ENCODE results near the gene HDHD3.

Gene HDHD3

GRCh38 chr9:113361304-113362018 is 15.3 kb downstream of the HDHD3 start:
- DNase-seq = no peak

- DNase-seq = no peak
These were observed 16.4 kb downstream of the HDHD3 start for GRCh38 chr9:113360242-113360842.

- no peak for DNase-seq
These were observed 17.4 kb downstream of the HDHD3 start for GRCh38 chr9:113359385-113359784.

- DNase-seq = no peak
These were observed 20.0 kb downstream of the HDHD3 start for GRCh38 chr9:113356686-113357292.

- DNase-seq = no peak
These were observed 21.7 kb downstream of the HDHD3 start for GRCh38 chr9:113355040-113355596.

- DNase-seq = no peak
These were observed 24.4 kb downstream of the HDHD3 start for GRCh38 chr9:113352411-113352810.

- DNase-seq = no peak
These were observed 24.8 kb downstream of the HDHD3 start for GRCh38 chr9:113352006-113352405.

- DNase-seq = no peak
These were observed 25.8 kb downstream of the HDHD3 start for GRCh38 chr9:113350937-113351336.

GRCh38 chr9:113350107-113350661 is 26.6 kb downstream of the HDHD3 start:
- DNase-seq = no peak

GRCh38 chr9:113349445-113350094 is 27.2 kb downstream of the HDHD3 start, which contains the start of gene BSPRY:
BSPRY (plus strand) TSS chr9:113349541; CDS start chr9:113349580, 39 bp downstream.
- DNase-seq = no peak

GRCh38 chr9:113349066-113349444 is 27.7 kb downstream of the HDHD3 start:
- DNase-seq = no peak

GRCh38 chr9:113348437-113348836 is 28.3 kb downstream of the HDHD3 start:
- no peak for DNase-seq

GRCh38 chr9:113345671-113346070 is 31.1 kb downstream of the HDHD3 start:
- DNase-seq = no peak

- no peak for DNase-seq
These were observed 31.6 kb downstream of the HDHD3 start for GRCh38 chr9:113345190-113345589.

GRCh38 chr9:113343732-113344231 is 33.0 kb downstream of the HDHD3 start:
- no peak for DNase-seq

- no peak for DNase-seq
These were observed 34.9 kb downstream of the HDHD3 start for GRCh38 chr9:113341712-113342410.

- peak; percentile 62 for DNase-seq
These were observed 36.6 kb downstream of the HDHD3 start, which contains the start of gene WDR31 for GRCh38 chr9:113340011-113340699. WDR31 (minus strand) TSS chr9:113340275; CDS start chr9:113332022, 8,253 bp downstream.

GRCh38 chr9:113337714-113338113 is 39.1 kb downstream of the HDHD3 start:
- DNase-seq = no peak

- DNase-seq = no peak
These were observed 45.0 kb downstream of the HDHD3 start for GRCh38 chr9:113331780-113332179.

- DNase-seq = no peak
These were observed 48.6 kb downstream of the HDHD3 start for GRCh38 chr9:113328045-113328782.

- DNase-seq = no peak
These were observed 50.6 kb downstream of the HDHD3 start for GRCh38 chr9:113326230-113326629.

Measured in NCI-H1417 treated with DMSO at 0.1 percent for 48 hours (cell line).